HG03558 (cell line): ENCODE data around the gene NACC2.

Experiments
- ATAC-seq: cut with Tn5 transposase; IDR thresholded peaks from one replicate; pipeline ENCODE4 v1.9.1; 2021; ENCODE audit warnings: moderate number of reproducible peaks; ENCODE audit not compliant: unreplicated experiment; ENCODE audit errors: extremely low read depth

The NACC2 gene, protein sequence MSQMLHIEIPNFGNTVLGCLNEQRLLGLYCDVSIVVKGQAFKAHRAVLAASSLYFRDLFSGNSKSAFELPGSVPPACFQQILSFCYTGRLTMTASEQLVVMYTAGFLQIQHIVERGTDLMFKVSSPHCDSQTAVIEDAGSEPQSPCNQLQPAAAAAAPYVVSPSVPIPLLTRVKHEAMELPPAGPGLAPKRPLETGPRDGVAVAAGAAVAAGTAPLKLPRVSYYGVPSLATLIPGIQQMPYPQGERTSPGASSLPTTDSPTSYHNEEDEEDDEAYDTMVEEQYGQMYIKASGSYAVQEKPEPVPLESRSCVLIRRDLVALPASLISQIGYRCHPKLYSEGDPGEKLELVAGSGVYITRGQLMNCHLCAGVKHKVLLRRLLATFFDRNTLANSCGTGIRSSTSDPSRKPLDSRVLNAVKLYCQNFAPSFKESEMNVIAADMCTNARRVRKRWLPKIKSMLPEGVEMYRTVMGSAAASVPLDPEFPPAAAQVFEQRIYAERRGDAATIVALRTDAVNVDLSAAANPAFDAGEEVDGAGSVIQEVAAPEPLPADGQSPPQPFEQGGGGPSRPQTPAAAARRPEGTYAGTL

DNA sequence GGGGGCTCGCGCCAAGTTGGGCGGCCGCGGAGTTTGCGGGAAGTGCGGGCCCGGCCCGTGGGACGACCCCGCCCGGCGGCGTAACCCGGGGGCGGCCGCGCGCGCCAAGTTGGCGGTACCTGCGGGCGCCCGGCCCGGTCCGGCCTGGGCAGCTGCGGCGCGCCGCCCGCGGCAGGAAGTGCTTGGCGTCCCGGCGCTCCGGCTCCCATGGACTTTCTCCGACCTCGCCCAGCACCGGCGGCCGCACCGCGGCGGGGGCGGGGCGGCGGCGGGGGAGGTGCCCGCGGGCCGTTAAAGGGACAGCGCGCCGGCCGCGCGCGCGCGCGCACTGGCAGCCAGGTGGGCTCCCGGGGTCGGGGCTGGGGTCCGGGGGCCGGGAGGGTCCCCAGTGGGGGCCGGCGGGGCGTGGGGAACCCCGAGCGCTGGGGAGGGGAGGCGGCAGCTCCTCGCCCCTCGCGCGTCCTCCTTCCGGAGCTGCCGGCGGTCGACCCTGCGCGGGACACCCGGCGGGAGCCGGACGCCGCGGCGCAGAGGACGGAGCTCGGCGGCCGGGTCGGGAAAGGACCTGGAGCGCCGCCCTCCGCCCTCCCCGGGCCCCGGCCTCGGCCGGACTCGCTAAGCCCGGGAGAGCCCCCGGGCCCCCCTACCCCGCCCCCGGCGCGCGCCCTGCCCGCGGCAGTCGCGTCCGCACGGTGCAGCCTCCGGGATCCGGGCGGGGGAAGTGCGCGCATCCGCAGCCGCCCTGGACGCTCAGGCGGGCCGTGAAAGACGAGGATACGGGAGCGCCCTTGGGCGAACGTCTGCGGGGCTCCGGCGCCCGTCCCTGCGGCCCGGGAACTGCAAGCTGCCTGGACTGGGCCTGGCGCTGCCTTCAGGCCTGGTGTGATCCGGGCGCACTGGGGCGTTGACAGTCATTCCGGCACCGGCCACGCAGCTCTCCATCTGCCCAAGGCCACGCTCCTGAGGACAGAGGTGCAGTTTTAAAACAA, at the start of gene NACC2:
Gene NACC2 (minus strand): TSS at position 220 of the 989 bp plus-strand sequence. CDS start 44,768 bp downstream, outside the sequence.
- no peak for ATAC-seq

DNA sequence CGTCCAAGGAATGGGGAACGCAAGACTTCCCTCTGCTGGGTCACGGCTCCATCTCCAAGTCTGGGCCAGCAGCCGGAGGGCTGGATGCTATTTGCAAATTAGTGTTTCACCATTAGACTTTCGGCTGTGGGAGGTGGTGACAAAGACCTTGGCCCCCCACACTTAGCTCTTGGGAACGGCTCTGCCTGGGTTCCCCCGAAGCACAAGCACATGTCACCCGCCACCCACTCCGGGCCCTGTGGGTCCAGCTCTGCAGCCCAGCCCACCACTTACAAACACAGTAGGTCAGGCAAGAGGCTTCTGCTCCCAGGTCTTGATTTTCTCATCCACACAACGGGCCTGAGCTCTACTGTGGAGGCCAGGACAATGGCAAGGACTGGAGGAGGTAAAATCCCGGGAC, 49.4 kb upstream of the NACC2 start:
- no peak for ATAC-seq

DNA sequence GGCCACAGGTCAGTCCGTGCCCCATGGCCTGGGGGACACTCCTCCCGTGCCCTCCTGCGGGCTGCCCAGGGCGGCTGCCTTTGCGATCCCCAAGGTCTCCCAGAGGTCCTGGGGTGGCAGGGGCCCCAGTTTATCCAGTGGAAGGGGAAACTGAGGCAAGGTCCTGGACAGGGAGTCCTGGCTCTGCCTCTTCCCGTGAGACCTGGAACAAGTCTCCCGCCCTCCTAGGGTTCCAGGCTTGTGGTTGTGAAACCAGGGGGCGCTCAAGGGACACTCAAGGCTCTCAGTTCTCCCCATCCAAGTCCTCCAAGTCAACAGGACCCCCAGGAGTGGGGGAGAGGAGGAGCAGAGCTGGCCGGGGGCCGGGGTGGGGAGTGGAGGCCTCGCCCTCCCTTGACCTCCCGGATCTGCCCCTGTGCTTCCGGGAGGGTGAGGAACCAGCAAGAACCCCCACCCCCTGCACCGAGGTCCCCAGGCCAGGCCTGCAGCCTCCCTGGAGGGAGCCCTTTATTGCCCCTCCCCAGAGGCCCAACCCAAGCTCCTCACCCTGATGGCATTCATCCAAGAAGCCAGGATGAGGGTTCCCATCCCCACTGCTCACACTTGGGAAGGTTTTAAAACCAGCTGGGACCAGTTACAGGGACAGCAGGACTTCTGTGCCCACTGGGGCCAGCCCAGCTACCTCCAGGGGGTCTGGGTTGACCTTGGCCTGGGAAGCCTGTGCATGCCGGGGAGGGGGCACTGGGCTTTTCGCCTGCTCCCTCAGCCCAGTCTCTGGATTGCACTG, 48.3 kb upstream of the NACC2 start:
- no peak for ATAC-seq

DNA sequence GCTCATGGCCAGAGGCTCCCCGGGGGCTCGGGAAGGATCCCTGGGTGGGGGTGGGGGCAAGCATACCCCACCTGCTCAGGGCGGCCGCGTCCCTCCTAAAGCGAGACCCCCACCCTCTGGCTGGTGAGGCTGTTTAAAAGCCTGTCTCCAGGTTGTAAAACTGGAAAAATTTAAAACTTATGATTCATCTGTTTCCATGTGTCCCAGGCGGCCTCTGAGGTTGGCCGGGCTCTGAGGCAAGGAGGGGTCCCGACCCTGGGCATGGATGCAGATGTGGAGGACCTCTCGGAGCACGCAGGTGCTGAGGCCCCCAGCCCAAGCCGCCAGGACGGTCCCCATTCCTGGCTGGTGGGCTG, 47.7 kb upstream of the NACC2 start:
- no peak for ATAC-seq

DNA sequence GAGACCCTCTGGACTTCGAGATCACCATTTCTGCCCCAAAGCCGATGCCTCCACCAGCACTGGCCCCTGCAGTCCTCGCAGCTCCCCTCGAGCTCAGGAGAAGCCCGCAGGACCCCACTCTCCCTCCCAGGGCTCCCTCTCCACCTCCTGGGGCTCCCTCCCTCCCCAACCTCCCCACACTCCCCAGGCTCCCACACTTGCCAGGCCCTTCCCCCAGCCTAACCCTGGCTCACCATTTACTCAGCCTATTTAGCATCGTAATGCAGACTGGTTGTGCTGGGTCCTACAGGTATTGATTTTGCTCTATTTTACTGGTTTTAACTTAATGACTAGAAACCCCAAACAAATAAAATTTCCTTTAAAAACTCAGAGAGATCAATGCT, 47.3 kb upstream of the NACC2 start:
- no peak for ATAC-seq

DNA sequence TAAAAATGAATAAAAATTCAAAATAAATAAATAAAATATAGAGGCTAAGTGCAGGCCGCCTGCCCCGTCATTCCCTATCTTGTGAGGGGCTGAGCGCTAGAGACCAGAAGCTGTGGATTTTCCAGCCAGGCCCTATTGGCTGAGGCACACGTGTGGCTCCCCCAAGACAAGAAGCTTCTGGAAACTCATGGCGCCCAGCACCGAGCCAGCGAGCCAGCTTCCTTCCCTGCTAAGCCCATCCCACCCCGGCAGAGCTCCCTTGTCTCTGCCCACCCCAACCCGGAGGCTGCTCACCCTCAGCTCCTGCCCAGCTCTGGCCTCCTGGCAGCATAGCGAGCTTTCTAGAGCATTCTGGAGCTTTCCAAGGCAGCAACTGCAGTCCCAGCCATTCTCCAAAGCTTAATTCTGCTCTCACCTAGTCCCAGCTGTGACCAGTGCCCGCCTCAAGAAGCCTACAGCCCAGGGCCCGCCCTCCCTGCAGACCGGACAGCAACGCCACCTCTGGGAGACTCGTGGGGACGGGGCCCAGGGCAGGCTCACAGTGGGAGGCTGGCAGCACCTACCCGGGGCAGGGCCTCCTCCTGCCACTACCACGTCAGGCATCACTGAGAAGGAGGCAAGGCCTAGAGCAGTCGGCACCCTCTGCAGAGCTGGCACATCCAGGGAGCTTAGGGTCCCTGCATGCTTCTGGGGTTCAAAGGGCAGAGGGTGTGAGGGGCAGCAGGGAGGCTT, 46.8 kb upstream of the NACC2 start:
- ATAC-seq = no peak

DNA sequence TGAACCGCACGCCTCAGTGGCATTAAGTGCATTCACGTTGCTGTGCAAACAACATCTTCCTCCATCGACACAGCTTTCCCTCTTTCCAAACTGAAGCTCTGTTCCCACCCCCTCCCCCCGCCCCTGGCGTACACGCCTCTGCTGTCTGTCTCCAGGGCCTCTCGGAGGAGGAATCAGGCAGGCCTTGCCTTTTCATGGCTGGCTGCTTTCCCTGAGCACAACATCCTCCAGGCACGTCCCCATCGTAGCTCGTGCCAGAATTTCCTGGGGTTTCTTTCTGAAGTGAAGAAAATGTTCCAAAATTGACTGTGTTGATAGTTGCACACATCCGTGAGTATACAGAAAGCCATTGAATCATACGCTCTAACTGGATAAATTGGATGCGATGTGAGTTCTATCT, 45.9 kb upstream of the NACC2 start:
- ATAC-seq = no peak

DNA sequence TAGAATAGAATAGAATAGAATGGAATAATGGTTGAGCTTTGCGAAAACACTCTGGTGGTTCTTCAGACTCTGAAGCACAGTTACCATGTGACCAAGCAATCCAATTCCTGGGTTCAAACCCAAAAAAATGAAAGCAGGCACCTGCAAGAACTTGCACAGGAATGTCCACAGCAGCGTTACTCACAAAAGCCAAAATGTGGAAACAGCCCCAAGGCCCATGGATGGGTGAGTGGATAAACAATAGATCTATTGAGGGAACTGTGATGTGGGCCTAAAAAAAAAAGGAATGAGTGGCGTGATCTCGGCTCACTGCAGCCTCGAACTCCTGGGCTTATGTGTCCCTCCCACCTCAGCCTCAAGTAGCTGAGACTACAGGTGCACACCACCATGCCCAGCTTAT, 45.0 kb upstream of the NACC2 start:
- no peak for ATAC-seq

DNA sequence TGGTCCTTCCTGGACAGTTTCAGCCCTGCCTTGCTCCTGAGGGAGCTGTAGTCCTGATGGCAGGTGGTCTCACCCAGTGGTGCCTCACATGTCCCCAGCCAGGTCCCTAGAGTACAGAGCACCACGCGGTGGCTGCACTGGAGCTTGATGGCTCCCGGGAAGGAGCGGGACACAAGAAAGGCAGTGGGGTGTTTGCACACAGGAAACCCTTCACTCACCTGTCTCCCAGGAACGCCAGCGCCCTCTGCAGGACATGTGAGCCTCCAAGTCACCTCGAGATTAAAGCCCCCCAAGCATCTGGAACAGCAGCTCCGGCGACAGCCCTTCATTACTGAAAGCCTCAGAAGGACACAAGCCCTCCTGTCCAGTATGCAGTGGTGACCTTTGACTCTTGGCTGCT, 43.5 kb upstream of the NACC2 start:
- no peak for ATAC-seq

DNA sequence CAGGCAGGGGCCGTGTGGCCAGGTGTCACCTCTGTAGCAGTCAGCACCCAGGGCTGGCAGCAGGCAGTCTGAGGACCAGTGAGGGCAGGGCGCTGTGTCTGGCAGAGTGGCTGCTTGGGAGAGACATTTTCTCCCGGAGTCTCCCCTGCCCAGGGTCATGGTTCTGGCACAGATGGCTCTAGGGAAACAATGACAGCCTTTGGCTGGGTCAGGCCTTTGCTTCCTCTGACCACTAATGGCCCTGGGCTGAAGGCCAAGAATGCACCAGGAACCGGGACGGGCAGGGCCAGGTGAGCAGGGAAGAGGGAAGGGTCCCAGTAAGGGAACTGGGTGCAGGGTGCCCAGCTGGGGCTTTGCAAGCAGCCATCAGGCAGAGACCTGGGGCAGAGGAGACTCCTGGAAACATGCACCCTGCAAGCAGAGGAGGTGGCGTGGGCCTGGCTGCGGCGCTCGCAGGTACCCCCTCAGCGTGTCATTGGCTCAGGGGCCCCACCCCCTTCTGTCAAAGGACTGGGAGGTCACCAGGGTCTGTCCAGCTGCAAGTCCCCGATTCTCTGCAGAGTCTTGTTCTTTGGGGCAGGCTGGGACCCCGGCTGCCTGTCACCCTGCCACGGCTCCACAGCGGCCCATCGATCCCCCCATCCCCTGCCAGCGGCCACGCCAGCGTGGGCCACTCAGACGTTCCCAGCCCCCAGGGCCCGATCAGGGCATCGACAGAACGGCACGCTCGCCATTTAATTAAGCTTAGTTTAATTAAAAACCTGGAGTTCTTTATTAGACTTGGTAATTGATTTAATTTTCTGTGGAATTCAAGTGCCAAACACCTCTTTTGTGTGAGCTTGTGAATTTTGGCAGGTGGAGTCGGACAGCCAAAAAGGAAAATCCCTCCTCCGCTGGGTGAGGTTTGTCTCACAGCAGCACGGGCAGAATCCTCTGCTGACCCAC, 42.5 kb upstream of the NACC2 start:
- no peak for ATAC-seq

DNA sequence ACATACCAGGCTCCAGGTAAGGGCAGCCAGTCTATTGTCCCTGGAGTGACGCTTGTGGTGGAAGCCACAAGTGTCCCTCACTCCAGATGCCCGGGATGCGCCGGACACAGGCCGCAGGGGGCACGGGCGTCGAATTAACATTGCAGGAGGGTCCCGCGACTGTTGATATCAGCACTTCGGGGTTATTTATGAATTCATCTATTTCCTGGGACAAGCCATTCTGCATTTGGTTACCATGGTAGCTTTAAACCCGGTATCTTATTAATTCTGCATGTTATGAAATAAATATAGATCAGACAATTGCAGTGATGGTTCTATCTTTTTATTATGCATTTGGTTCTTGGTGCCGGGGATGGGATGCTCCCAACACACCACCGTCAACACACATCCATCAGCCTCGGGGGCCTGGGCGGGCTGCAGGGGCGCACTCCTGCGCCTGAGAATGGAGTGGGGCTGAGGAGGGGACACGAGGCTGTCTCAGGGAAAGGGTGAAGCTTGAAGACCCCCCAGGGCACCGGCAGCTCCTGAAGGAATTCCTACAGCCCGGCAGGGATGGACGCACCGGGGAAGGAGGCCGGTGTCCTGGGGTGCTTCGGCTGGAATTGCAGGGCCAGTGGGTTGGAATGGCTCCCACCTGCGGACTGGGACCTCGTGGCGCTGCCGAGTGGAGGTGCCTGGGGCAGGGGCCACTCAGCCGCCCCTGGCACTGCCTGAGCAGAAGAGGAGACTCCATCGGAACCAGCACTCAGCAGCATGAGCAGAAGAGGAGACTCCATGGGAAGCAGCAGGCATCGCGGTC, 41.2 kb upstream of the NACC2 start:
- no peak for ATAC-seq

DNA sequence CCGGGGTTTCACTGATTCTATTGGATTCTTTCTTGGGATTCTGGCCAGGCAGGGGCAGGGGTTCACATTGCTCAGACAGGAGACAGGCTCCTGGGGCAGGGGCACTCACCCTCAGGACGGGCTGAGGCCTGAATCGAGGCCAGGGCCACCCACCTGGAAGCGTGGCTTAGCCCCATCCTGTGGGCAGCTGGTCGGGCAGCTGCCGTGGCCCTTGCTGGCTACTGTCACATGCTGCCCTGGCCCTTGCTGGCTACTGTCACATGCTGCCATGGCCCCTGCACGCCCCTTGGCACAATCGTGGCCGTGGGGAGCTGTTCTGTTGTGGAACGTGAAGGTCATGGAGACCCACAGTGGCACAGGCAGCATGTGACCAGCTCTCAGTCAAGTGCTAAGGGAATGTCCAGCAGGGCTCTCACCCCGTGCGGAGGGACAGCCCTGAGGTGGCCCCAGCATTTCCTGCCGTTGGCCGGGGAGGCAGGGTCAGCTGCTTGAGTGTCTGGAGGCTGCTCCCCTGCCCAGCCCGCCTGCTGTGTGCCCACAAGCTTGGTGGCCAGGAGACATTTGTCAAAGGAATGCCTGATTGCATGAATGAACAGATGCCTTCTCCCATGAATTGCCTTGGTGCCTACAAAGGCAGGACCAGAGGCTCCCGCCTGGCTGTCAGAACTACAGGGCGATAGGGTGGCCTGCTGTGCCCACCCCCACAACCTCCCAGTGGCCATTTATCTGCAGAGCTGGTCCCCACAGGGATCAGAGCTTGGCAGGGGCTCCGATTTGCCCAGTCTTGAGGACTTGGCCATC, 40.4 kb upstream of the NACC2 start:
- no peak for ATAC-seq

DNA sequence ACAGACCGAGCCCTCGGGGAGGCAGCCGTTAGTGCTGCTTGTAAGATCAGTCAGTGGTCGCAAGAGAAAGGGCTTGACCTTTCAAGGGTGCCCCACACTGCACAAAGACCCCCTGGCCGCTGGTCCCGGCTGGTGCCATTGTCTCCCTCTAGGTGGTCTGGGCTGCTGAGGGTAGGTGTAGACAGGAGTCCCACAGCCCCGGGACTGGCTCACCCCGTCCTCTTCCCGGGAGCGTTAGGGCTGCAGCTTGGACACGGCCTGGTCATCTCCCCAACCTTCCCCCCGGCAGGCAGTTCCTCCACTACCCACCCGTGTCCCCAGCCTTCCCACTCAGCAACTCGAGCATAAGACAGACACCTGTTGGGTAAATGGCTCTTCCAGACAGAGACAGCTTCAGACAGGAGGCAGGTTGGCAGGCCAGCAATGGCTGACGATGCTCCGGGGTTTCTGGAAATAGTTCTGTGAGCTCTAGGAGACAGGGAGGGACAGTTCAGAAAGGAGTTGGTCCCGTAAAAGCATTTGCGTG, 38.9 kb upstream of the NACC2 start:
- no peak for ATAC-seq

DNA sequence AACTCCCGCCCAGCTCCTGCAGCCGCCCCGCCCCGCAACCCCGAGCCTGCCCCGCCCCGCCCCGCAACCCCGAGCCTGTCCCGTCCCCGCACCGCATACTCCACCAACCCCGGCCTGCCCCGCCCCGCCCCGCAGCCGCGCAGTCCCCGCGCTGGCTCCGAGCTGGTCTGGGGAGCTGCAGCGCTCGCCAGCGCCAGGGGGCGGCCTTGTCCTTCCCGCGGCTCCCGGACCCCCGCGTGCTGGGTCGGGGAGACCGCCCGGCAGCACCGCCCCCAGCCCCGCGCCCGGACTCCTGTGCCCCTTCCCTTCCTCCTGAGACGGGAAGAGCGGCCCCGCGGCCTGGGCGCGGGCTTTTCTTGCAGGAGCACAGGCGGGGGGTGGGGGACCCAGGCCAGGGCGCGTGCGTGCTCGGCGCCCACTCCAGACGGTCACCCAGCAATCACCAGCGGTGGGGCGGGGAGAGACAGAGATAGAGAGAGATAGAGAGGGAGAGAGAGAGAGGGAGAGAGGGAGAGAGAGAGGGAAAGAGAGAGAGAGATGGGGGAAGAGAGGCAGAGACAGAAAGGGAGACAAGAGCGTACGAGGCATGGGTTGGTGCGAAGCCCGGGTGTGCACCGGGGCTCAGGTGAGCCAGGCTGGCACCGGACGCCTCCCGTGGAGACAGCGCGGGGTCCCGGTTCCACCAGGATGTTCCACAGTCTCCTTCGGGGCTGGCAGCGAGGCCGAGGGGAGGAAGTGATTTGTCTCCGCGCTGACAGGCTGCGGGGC, 38.3 kb upstream of the NACC2 start:
- ATAC-seq = no peak

DNA sequence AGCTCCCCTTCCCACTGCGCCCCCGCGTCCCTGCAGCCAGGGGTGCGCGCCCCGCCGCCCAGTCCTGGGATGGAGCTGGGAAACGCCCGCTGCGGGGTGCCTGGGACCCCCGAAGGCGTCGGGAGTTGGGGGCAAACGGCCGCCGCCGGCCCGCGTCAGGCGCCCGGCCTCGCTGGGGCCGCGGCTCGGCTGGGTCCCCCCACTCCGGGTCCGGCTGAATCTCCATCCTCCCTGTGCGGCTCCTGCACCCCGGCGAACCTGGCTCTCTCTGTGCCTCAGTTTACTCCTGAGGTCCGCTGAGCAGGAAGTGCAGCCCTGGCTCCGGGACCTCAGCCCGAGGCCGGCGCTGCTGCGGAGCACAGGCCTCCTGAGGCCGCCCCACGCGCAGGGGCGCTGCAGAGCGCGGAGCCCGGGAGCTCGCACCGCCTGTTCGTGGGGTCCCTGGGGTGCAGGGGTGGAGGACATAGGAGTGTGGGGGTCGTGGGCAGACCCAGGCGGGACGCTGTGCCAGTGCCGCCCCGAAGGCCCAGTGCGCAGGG, 37.5 kb upstream of the NACC2 start:
- ATAC-seq = no peak
